K562 (cell line): ENCODE measurements around the gene ABHD8. TPM values are rescaled to one million over a fixed set of nuclear protein-coding genes. Genes with fewer than 3 reads are reported as not detected.
A peak's percentile ranks its signal among the peaks of the same experiment; 100 is the strongest.

ENCODE experiments used
- FOS ChIP-seq: IDR thresholded peaks from 3 replicates; pipeline ENCODE4 v1.6.1; 2011; ENCODE audit not compliant: insufficient read length; ENCODE audit errors: extremely low read depth
- KAT7 ChIP-seq: sonication (generic); formaldehyde crosslinking; IDR thresholded peaks from 2 replicates; pipeline ENCODE4 v1.8.0; 2022; ENCODE audit warnings: missing genetic modification reagents, mild to moderate bottlenecking, borderline replicate concordance
- KDM1A ChIP-seq, 2 experiments: fragments of 450-650 bp; IDR thresholded peaks; 2 replicates each; pipeline ENCODE4 v1.6.1; 2016; ENCODE audit warnings: mild to moderate bottlenecking in 2 of 2
- MAFF ChIP-seq: IDR thresholded peaks from 2 replicates; pipeline ENCODE4 v1.6.1; 2012; ENCODE audit warnings: low read length, improper control_type of control experiment
- MCM7 ChIP-seq, 2 experiments: fragments of 450-650 bp; IDR thresholded peaks; 2 replicates each; pipeline ENCODE4 v1.6.1; 2016 to 2018
- MEF2A ChIP-seq: IDR thresholded peaks from 2 replicates; pipeline ENCODE4 v1.6.1; 2011; ENCODE audit warnings: low read depth, mild to moderate bottlenecking, low read length, moderate library complexity; ENCODE audit not compliant: control insufficient read depth
- PYGO2 ChIP-seq: fragments of 450-650 bp; IDR thresholded peaks from 2 replicates; pipeline ENCODE4 v1.6.1; 2016; ENCODE audit warnings: mild to moderate bottlenecking, missing genetic modification characterization, moderate library complexity, missing compliant biosample characterization
- RCOR1 ChIP-seq, 2 experiments: IDR thresholded peaks; 2 replicates each; pipeline ENCODE4 v1.6.1; 2012; ENCODE audit warnings: low read depth in 2 of 2, low read length in 2 of 2, borderline replicate concordance in 1 of 2, improper control_type of control experiment in 1 of 2
- SMC3 ChIP-seq: conservative IDR thresholded peaks from 2 replicates; pipeline ENCODE4 v1.6.1; 2011; ENCODE audit warnings: low read depth, low read length, improper control_type of control experiment; ENCODE audit not compliant: insufficient read depth
- TCF7L2 ChIP-seq: fragments of 150-350 bp; IDR thresholded peaks from 2 replicates; pipeline ENCODE4 v1.6.1; 2016; ENCODE audit warnings: low read depth, mild to moderate bottlenecking, low read length, moderate library complexity
- ZC3H11A ChIP-seq: IDR thresholded peaks from 2 replicates; pipeline ENCODE4 v1.6.1; 2012; ENCODE audit warnings: low read depth, low read length, improper control_type of control experiment
- ZNF224 ChIP-seq: sonication (generic); formaldehyde crosslinking; IDR thresholded peaks from 2 replicates; pipeline ENCODE4 v1.8.0; 2022; ENCODE audit warnings: mild to moderate bottlenecking, missing genetic modification reagents
- ZNF316 ChIP-seq: fragments of 450-650 bp; IDR thresholded peaks from 2 replicates; pipeline ENCODE4 v1.6.1; 2016
- ZNF431 ChIP-seq: sonication (generic); formaldehyde crosslinking; IDR thresholded peaks from 2 replicates; pipeline ENCODE4 v1.8.0; 2022; ENCODE audit warnings: mild to moderate bottlenecking, missing genetic modification reagents
- ZNF436 ChIP-seq: fragments of 250-450, 450-650 bp; sonication (Bioruptor Pico); formaldehyde crosslinking; IDR thresholded peaks from 2 replicates; pipeline ENCODE4 v1.7.0; 2020; ENCODE audit warnings: mild to moderate bottlenecking
- ZSCAN32 ChIP-seq: fragments of 450-650 bp; formaldehyde crosslinking; IDR thresholded peaks from 2 replicates; pipeline ENCODE4 v1.4.0; 2020; ENCODE audit warnings: mild to moderate bottlenecking, moderate library complexity
- polyA plus RNA-seq, 8 experiments: library from polyadenylated mRNA; depleted of rRNA in 4 of 8; stranded (reverse) in 5 of 8; unstranded in 3 of 8; fragments of >200 nt; fragmentation: Nextera tagmentation in 2 of 8; fragmentation: Illumina TruSeq in 1 of 8; extraction: Ambion mirVana in 2 of 8; extraction: Trizol in 1 of 8; gene quantifications; 2 replicates each; pipeline versions ENCODE4 v1.2.1 to v1.2.3, GENCODE V29; 2011 to 2014; ENCODE audit warnings: inconsistent platforms in 1 of 8, missing spikeins in 1 of 8
- total RNA-seq, 7 experiments: library from RNA; depleted of rRNA in 6 of 7; stranded (reverse); fragments of >200 nt in 6 of 7; fragmentation: Illumina TruSeq in 2 of 7; extraction: Trizol in 2 of 7; gene quantifications; 2 replicates each; pipeline versions ENCODE4 v1.2.1 to v1.2.3, GENCODE V29; 2011 to 2021; ENCODE audit warnings: low replicate concordance in 1 of 7
- TF ChIP-seq, protein P1 (sequence below): fragments of 250-450 bp; sonication (Bioruptor Pico); IDR thresholded peaks from 2 replicates; pipeline ENCODE4 v1.4.0; 2020; ENCODE audit warnings: mild to moderate bottlenecking, moderate library complexity, borderline replicate concordance
- TF ChIP-seq, protein P2 (sequence below), 2 experiments: fragments of 450-650 bp; IDR thresholded peaks; 2 replicates each; pipeline ENCODE4 v1.6.1; 2016
- TF ChIP-seq, protein P3 (sequence below): fragments of 250-450 bp; sonication (Bioruptor Pico); IDR thresholded peaks from 2 replicates; pipeline ENCODE4 v1.5.0; 2021
- TF ChIP-seq, protein P4 (sequence below): fragments of 250-450 bp; sonication (Bioruptor Pico); IDR thresholded peaks from 2 replicates; pipeline ENCODE4 v1.8.0; 2021; ENCODE audit warnings: borderline replicate concordance, mild to moderate bottlenecking, moderate library complexity; ENCODE audit not compliant: poor library complexity, severe bottlenecking
- TF ChIP-seq, protein P5 (sequence below), 3 experiments: fragments of 200-800 bp in 1 of 3; sonication (Bioruptor generic) in 1 of 3; sonication (generic) in 1 of 3; formaldehyde crosslinking in 1 of 3; IDR thresholded peaks; 2 replicates each; pipeline versions ENCODE4 v1.6.1 to v1.8.0; 2016 to 2022; ENCODE audit warnings: mild to moderate bottlenecking in 2 of 3, missing compliant biosample characterization in 2 of 3, missing genetic modification characterization in 2 of 3, missing genetic modification reagents in 1 of 3

The ABHD8 gene
- total and polyA plus RNA-seq, 9 of the 15 experiments (the other 6 are each of a cell fraction or from before 2014, with no cell fraction given), result 0.04 to 6.6 (median 2.0) TPM; not detected in 1

DNA sequence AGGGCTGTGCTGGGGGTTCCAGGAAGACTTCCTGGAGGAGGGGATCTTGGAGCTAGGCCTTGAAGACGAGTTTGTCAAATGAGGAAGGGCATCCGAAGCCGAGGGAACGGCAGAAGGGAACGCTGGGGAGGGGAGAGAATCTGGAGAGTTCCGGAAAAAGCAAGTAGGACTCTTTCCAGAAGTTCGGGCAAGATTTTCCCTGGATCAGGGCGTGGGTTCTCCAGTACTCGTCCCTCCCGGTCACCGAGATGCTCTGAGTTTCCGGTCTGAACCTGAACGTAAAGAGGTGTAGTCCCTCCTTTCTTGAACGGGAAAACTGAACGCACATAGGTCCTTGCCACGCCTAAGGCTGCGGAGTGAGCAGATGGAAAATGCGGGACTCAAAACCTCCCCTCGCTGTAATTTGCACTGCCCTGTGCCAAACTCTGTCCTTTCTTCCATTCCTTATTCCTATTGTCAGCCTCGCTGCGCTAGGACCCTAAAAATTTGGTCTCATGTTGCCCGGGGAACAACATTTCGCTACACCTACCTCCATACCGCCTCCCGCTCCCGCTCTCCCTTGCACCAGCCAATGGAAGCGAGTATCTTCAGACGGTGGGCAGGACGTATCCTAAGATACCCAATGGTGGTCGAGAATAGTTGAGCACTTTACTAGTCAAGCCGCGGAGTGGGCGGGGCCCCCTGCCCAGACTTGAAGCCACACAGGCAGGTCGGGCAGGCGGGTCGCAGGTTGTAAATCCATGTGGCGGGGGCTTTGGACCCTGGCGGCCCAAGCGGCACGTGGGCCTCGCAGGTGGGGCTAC is 33.8 kb upstream of the ABHD8 start, which contains the start of gene GTPBP3 (continued):
- TF ChIP-seq, protein P1, sequence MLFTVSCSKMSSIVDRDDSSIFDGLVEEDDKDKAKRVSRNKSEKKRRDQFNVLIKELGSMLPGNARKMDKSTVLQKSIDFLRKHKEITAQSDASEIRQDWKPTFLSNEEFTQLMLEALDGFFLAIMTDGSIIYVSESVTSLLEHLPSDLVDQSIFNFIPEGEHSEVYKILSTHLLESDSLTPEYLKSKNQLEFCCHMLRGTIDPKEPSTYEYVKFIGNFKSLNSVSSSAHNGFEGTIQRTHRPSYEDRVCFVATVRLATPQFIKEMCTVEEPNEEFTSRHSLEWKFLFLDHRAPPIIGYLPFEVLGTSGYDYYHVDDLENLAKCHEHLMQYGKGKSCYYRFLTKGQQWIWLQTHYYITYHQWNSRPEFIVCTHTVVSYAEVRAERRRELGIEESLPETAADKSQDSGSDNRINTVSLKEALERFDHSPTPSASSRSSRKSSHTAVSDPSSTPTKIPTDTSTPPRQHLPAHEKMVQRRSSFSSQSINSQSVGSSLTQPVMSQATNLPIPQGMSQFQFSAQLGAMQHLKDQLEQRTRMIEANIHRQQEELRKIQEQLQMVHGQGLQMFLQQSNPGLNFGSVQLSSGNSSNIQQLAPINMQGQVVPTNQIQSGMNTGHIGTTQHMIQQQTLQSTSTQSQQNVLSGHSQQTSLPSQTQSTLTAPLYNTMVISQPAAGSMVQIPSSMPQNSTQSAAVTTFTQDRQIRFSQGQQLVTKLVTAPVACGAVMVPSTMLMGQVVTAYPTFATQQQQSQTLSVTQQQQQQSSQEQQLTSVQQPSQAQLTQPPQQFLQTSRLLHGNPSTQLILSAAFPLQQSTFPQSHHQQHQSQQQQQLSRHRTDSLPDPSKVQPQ (CRISPR knock-in tag), result no peak
- peak; percentile 11; the same call in 1 of the 2 replicates for TF ChIP-seq SMC3
- TF ChIP-seq MCM7 (IDR thresholded peaks at IDR 0.05), result peak in 1 of 2 experiments; percentile 89; a peak in 1 of 4 replicates
- no peak; the same call in 1 of the 2 replicates for TF ChIP-seq MAFF
- no peak for TF ChIP-seq MEF2A
- TF ChIP-seq, protein P2, sequence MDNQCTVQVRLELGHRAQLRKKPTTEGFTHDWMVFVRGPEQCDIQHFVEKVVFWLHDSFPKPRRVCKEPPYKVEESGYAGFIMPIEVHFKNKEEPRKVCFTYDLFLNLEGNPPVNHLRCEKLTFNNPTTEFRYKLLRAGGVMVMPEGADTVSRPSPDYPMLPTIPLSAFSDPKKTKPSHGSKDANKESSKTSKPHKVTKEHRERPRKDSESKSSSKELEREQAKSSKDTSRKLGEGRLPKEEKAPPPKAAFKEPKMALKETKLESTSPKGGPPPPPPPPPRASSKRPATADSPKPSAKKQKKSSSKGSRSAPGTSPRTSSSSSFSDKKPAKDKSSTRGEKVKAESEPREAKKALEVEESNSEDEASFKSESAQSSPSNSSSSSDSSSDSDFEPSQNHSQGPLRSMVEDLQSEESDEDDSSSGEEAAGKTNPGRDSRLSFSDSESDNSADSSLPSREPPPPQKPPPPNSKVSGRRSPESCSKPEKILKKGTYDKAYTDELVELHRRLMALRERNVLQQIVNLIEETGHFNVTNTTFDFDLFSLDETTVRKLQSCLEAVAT (IDR thresholded peaks at IDR 0.05), result peak; percentile 31 to 84; a peak in 2 of 4 replicates
- TF ChIP-seq ZNF224, result no peak
- TF ChIP-seq ZC3H11A, result peak; percentile 81; the same call in 1 of the 2 replicates
- peak in 1 of 2 experiments; percentile 82; a peak in 1 of 4 replicates for TF ChIP-seq RCOR1 (IDR thresholded peaks at IDR 0.05; ENCODE audit: borderline replicate concordance in 1 of 2, low read depth in 2 of 2, low read length in 2 of 2)
- TF ChIP-seq, protein P3, sequence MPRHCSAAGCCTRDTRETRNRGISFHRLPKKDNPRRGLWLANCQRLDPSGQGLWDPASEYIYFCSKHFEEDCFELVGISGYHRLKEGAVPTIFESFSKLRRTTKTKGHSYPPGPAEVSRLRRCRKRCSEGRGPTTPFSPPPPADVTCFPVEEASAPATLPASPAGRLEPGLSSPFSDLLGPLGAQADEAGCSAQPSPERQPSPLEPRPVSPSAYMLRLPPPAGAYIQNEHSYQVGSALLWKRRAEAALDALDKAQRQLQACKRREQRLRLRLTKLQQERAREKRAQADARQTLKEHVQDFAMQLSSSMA (CRISPR knock-in tag), result peak; percentile 74; the same call in 1 of the 2 replicates
- TF ChIP-seq KDM1A (IDR thresholded peaks at IDR 0.05), result peak; percentile 93 to 96; a peak in 3 of 4 replicates
- 0 out of 2 replicates have a peak, but pooled peaks have one; percentile 30 for TF ChIP-seq TCF7L2
- peak; percentile 71; the same call in 1 of the 2 replicates for TF ChIP-seq ZNF431 (CRISPR knock-in tag)
- TF ChIP-seq ZSCAN32 (CRISPR knock-in tag), result no peak
- no peak for TF ChIP-seq PYGO2 (tag)
- peak; percentile 99 for TF ChIP-seq ZNF436 (CRISPR knock-in tag)
- TF ChIP-seq, protein P4, sequence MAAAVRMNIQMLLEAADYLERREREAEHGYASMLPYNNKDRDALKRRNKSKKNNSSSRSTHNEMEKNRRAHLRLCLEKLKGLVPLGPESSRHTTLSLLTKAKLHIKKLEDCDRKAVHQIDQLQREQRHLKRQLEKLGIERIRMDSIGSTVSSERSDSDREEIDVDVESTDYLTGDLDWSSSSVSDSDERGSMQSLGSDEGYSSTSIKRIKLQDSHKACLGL (CRISPR knock-in tag), result no peak
- TF ChIP-seq KAT7 (CRISPR knock-in tag), result no peak; the same call in 1 of the 2 replicates
- TF ChIP-seq ZNF316, result 0 out of 2 replicates have a peak, but pooled peaks have one; percentile 1
- TF ChIP-seq, protein P5, sequence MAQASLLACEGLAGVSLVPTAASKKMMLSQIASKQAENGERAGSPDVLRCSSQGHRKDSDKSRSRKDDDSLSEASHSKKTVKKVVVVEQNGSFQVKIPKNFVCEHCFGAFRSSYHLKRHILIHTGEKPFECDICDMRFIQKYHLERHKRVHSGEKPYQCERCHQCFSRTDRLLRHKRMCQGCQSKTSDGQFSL (CRISPR knock-in tag; IDR thresholded peaks at IDR 0.05), result peak; percentile 73
- TF ChIP-seq, protein P5 (tag; IDR thresholded peaks at IDR 0.05), result no peak
- TF ChIP-seq FOS, result peak; percentile 94
